ENCODE results near the gene GTF3C4.

GTF3C4 gene

DNA sequence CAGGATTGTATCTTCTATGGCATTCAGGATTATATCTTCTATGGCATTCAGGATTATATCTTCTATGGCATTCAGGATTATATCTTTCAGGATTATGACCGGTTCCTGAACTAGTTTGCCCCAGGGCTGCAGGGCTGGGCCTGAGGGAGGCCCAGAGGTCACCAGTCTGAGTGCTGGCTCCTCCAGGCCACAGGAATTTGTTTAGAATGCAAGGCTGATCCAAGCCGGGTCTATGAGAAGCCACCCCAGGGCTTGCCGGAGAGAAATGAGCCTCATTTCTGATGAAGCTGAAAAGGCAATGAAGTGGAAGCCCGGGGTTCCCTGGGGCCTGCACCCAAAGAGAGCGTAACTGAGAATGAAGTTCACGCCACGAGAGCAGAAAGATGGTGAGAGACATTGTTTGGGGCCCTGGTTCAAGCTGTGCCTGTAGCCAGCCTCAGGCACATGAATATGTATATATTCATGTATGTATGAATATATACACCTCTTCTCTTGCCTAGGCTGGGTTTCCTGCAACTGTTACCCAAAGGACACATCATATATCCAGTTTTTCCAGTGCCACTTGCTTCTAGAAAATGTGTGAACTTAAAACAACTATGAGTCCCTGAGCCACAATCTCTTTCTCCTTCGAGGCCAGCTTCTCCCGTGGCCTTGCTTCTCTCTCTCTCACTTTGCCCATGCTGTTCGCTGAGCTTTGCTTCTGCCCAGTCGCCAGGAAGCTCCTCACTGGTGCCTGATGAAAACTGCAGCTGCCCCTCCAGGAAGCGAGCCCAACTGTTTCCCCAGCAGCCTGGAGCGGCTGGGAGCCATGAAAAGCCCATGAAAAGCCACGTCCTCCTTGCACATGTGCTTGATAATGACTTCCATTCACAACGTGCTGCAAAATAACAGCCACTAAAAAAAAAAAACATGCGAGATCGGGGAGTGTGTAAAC is 62.3 kb downstream of the GTF3C4 start:
- DNase-seq = no peak

DNA sequence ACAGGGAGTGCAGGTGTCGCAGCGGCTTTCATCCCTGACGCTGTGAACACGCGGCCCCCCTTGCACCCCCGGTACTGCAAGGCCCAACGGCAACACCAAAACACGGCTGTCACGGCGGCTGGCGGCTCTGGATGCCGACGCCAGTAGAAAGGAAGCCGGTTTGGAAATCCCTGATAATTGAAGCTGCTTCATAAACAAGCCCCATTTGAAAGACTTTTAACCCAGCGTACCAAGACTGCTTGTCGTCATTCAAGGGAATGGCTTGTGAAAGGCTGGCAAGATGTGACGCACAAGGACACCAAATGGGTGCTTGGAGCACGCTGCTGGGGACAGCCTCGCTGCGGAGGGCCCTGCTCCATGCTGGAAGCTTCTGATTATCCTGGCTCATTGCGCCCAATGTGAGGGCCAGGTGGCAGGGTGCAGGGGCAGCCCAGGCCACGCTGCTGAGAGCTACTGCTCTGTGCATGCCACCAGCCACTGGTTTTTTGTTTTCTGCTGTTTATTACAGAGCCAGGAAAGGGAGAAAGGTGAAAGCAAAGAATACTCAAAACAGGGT is 63.1 kb downstream of the GTF3C4 start:
- DNase-seq = no peak

DNA sequence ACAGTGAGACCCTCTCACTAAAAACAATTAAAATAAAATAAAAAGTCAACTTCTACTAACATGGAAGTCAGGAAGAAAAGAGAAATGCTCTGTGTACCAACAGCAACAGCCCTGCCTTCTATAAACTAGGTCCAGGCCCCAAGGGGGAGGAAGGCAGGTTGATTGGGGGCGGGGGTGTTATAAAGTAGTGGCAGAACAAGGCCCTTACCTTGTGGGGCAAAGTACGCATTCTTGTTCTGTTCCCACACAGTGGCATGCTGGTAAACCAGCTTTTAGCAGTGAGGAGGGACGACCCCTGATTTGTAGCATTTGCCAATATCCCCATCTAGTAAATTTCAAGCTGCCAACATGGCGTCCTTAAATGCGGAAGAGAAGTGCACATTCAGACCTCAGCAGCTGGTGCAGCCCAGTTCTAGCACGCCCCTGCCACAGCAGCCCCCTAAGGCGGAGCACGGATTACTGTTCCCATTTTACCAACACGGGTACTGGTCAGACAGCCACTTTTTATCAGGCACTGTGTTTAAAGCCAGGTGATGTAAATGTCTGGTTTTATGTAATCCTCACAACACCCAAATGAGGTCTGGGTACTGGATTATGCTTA is 69.5 kb downstream of the GTF3C4 start:
- DNase-seq = no peak

DNA sequence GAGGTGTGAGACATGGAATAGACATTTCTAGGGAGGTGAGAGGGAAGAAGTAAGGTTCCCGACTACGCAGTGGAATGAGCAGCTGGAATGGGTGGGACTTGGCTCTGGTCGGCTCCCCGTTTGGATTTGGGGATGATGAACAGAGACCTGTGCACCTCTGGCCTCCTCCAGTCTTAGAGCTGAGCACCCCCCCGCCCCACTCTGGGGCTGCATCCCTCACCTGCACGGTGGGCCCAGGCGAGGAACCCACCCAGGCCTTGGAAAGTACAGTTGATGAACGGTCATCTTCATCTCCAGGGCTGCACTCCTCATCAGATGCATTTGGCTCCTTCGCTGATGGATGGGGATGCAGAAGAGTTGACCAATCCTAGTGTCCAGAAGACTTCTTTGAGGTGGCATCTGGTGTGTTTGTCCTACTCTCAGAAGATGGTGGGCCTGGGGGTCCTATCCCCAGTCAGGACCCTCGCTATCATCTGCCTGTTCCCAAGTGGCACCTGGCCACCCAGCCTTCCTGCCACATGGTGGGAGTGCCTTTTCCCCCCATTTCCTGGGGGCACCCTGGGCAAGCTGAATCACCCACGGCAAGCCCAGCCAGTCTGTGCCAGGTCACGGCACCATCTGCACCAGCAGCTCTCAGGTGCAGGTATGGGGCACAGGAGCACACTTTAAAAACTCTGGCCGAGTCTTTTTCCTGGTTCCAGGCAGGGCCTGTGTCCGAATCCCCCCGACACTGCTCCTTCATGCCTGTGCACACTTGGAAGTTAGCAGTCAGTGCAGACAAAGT is 70.5 kb downstream of the GTF3C4 start:
- DNase-seq = no peak

DNA sequence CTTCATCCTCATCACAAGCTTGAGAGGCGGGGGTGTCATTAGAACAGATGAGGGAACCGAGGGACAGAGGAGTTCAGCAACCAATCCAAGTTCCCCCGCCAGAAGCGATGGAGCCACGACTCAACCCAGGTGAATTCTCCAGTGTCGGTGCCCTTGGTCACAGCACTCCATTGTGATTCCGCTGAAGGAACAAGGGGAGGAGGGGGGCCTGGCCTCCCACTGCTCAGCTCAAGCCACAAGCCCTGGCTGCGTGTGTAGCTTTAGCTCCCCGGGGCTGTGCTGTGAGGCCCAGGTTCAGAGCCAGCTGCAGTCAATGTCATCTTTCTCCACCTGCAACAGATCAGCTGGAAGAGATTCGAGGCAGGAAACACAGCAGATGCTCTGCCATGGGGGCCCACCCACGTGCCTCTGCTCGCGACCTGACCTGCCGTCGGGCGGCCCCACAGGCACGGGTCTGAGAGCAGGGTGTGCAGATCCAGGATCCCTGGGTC is 72.6 kb downstream of the GTF3C4 start:
- DNase-seq = no peak

DNA sequence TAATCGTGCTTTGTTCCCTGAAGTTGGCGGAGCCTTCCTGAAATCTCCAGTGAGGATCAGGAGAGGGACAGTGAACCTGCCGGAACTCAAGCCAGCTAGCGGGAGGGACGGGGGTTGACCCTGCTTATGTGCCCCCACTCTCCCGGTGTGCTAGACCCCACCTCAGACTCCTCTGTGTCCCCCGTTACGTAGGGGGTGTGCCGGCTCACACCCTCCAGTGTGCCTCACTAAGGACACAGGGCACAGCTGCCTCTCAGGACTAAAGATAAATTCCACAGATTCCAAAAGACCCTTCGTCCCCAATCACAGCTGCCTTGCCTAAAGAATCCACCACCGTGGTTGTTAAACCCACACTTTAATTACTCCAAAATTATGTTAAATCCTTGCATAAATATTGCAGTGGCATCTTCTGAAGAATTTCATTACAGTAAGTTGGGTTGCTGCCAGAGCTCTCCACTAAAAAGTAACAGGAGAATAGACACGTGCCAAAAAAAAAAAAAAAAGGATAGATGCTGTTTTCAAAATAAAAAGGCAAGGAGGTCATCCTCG is 73.7 kb downstream of the GTF3C4 start:
- no peak for DNase-seq
